NCI-H82 treated with DMSO at 0.1 percent for 48 hours (cell line): ENCODE measurements around the gene TSPAN9.

Experiments used
- DNase-seq: peaks from one replicate; lab custom pipeline; 2025; ENCODE audit not compliant: unreplicated experiment; lab: John Stamatoyannopoulos, UW

The TSPAN9 gene

GRCh38 chr12:3120701-3121100, 43.5 kb downstream of the TSPAN9 start:
- no peak for DNase-seq

- no peak for DNase-seq
Measured at GRCh38 chr12:3122841-3123678, 45.9 kb downstream of the TSPAN9 start.

- no peak for DNase-seq
Measured at GRCh38 chr12:3123729-3124128, 46.5 kb downstream of the TSPAN9 start.

GRCh38 chr12:3124917-3125316, 47.7 kb downstream of the TSPAN9 start:
- DNase-seq = no peak

- no peak for DNase-seq
Measured at GRCh38 chr12:3125674-3126073, 48.5 kb downstream of the TSPAN9 start.

GRCh38 chr12:3127832-3128231, 50.7 kb downstream of the TSPAN9 start:
- DNase-seq = no peak

GRCh38 chr12:3128498-3129293, 51.5 kb downstream of the TSPAN9 start:
- no peak for DNase-seq

- DNase-seq = no peak
Measured at GRCh38 chr12:3129301-3130056, 52.3 kb downstream of the TSPAN9 start.

GRCh38 chr12:3130057-3130830, 53.1 kb downstream of the TSPAN9 start:
- DNase-seq = no peak

GRCh38 chr12:3131129-3131528, 54.0 kb downstream of the TSPAN9 start:
- DNase-seq = no peak

GRCh38 chr12:3132636-3133404, 55.6 kb downstream of the TSPAN9 start:
- DNase-seq = no peak

GRCh38 chr12:3133405-3133783, 56.2 kb downstream of the TSPAN9 start:
- DNase-seq = no peak

- DNase-seq = no peak
Measured at GRCh38 chr12:3134126-3134525, 56.9 kb downstream of the TSPAN9 start.

- no peak for DNase-seq
Measured at GRCh38 chr12:3134526-3135135, 57.5 kb downstream of the TSPAN9 start.

- peak; percentile 51 for DNase-seq
Measured at GRCh38 chr12:3135522-3136461, 58.6 kb downstream of the TSPAN9 start.

- no peak for DNase-seq
Measured at GRCh38 chr12:3136641-3137267, 59.6 kb downstream of the TSPAN9 start.

- peak; percentile 18 for DNase-seq
Measured at GRCh38 chr12:3137268-3137781, 60.1 kb downstream of the TSPAN9 start.
